Psoas muscle (tissue), 8 donors: ENCODE measurements around the gene MUCL3. TPM values are rescaled to one million over a fixed set of nuclear protein-coding genes. Genes with fewer than 3 reads are reported as not detected.

Source experiments
- ATAC-seq, 4 donors: fragments of 200-7000 bp; cut with Tn5 transposase; one replicate each; pipeline ENCODE4 v1.9.1; 2020; ENCODE audit warnings: moderate library complexity in 3 of 4, mild to moderate bottlenecking in 2 of 4
- DNase-seq, 2 donors: peaks; one replicate each; pipeline ENCODE4 v3.0.0-alpha.2; 2020
- H3K27ac ChIP-seq: fragments of 200-600 bp; one replicate; pipeline ENCODE4 v1.8.0; 2022
- H3K27me3 ChIP-seq, 3 donors: fragments of 200-600 bp in 1 of 3; one replicate each; pipeline versions ENCODE4 v1.6.1 to v1.8.0; 2013 to 2022; ENCODE audit warnings: low read length in 2 of 3, mild to moderate bottlenecking in 2 of 3, moderate library complexity in 1 of 3; ENCODE audit not compliant: insufficient read depth in 3 of 3
- H3K36me3 ChIP-seq, 2 donors: fragments of 200-600 bp in 1 of 2; one replicate each; pipeline versions ENCODE4 v1.6.1 to v1.8.0; 2013 to 2022; ENCODE audit warnings: low read depth in 1 of 2, mild to moderate bottlenecking in 1 of 2, moderate library complexity in 1 of 2; ENCODE audit not compliant: insufficient read depth in 1 of 2
- H3K4me1 ChIP-seq: fragments of 200-600 bp; one replicate; pipeline ENCODE4 v1.8.0; 2022
- H3K4me3 ChIP-seq: fragments of 200-600 bp; one replicate; pipeline ENCODE4 v1.8.0; 2022; ENCODE audit warnings: mild to moderate bottlenecking
- H3K9me3 ChIP-seq: fragments of 200-600 bp; one replicate; pipeline ENCODE4 v1.8.0; 2022
- CTCF ChIP-seq: fragments of 200-600 bp; IDR thresholded peaks from one replicate; pipeline ENCODE4 v1.8.0; 2022; ENCODE audit warnings: antibody characterized with exemption
- WGBS, 3 donors: extraction: QIAGEN DNeasy Blood & Tissue Kit; methylation state at CpG; one replicate each; pipeline versions ENCODE4 v1.1.6 to v1.1.7; 2013; 5-methylcytosine and 5-hydroxymethylcytosine counted together
- intact Hi-C, 2 donors: fragments of 100-400 bp; cut with DNase I; formaldehyde crosslinking; loops; one replicate each; pipeline versions ENCODE4 v1.11.0 to v1.14.2; 2022
- polyA plus RNA-seq, 3 donors: library from polyadenylated mRNA; stranded (reverse); fragments of 200-250 nt; gene quantifications; one replicate each; pipeline ENCODE4 v1.2.3, GENCODE V29; 2013
- total RNA-seq, 4 donors: library from RNA; stranded (reverse); fragmentation: NEBNext Ultra II Directional in 2 of 4; extraction: Animal tissue kit (Norgen Biotek cat#: 25700) in 2 of 4; gene quantifications; one replicate each; pipeline versions ENCODE4 v1.2.1 to v1.2.4, GENCODE V29; 2021 to 2023
- donor health status: healthy with polysubstance abuse.
- donor health status: DM: no; HTN: no; CAD: no; lungs with moderate emphysema.
- donor health status: Bipolar disorder and iron deficiency.
- donor health status: healthy.
- donor health status: DM: yes; HTN: yes; CAD: no.
- donor health status: DM: no; HTN: no; CAD: no.
- donor health status: DM: no; HTN: no; CAD: no.
- donor health status: DM: yes; HTN: yes; CAD: no.

The MUCL3 gene
- total and polyA plus RNA-seq, 7 donors: not detected

GRCh38 chr6:30938730-30939129 is 2.0 kb upstream of the MUCL3 start:
- DNase-seq (no peak), ATAC-seq (no peak)
- no peaks in the 10 kb centered on the region for H3K9me3 ChIP-seq
- no peaks in the 10 kb centered on the region for H3K4me1 ChIP-seq
- intact Hi-C loops: loop anchor here in 1 of 2 donors (5.0 kb wide), 1 partner anchor 109 kb away; no protein-coding TSS in a partner anchor
- TF ChIP-seq CTCF: no peak
- peaks cover 0 to 20% (median 6%) of the 10 kb centered on the region in 3 donors for H3K27me3 ChIP-seq
- no peaks in the 10 kb centered on the region for H3K36me3 ChIP-seq
- no peak overlapping the region for H3K27ac ChIP-seq
- WGBS, 3 donors: 67 to 76% (median 71%) methylated on average over 4 of the region's 4 CpGs
- no peak overlapping the region for H3K4me3 ChIP-seq

- ATAC-seq: no peak
- intact Hi-C loops: loop anchor here in 1 of 2 donors (5.0 kb wide), 1 partner anchor 108 kb away; no protein-coding TSS in a partner anchor
- WGBS, 3 donors: 51 to 57% (median 55%) methylated on average over 3 of the region's 3 CpGs
- Histone ChIP-seq H3K9me3 (no peaks in the 10 kb centered on the region), H3K4me3 (no peak overlapping the region), H3K36me3 (no peaks in the 10 kb centered on the region), H3K4me1 (no peaks in the 10 kb centered on the region), H3K27me3 (peaks cover 0 to 24% (median 6%) of the 10 kb centered on the region in 3 donors), H3K27ac (no peak overlapping the region)
- DNase-seq: no peak
- TF ChIP-seq CTCF: no peak
Observed at GRCh38 chr6:30939473-30939872, 1.3 kb upstream of the MUCL3 start.

GRCh38 chr6:30942338-30943060 is 1.7 kb downstream of the MUCL3 start:
- intact Hi-C loops: no loop called here

GRCh38 chr6:30944051-30944450 is 3.3 kb downstream of the MUCL3 start:
- no peak for TF ChIP-seq CTCF
- Histone ChIP-seq H3K27ac (no peak overlapping the region), H3K36me3 (no peaks in the 10 kb centered on the region), H3K4me3 (no peak overlapping the region), H3K9me3 (no peaks in the 10 kb centered on the region), H3K4me1 (no peaks in the 10 kb centered on the region), H3K27me3 (peaks cover 0 to 24% (median 6%) of the 10 kb centered on the region in 3 donors)
- 87 to 91% (median 88%) methylated on average over 4 of the region's 4 CpGs for WGBS, 3 donors
- no peak for ATAC-seq
- no peak for DNase-seq
- intact Hi-C loops: no loop called here

More at GRCh38 chr6:30942338-30943060, 1.7 kb downstream of the MUCL3 start:
- peaks cover 0 to 24% (median 6%) of the 10 kb centered on the region in 3 donors for H3K27me3 ChIP-seq
- peak; percentile 57 to 85 (median 76) for ATAC-seq
- H3K4me3 ChIP-seq: no peak overlapping the region
- no peak overlapping the region for H3K27ac ChIP-seq
- no peaks in the 10 kb centered on the region for H3K36me3 ChIP-seq
- TF ChIP-seq CTCF: peak; percentile 31
- peak; percentile 70 to 80 for DNase-seq
- no peaks in the 10 kb centered on the region for H3K4me1 ChIP-seq
- 11 to 14% (median 14%) methylated on average over 15 of the region's 15 CpGs for WGBS, 3 donors
- no peaks in the 10 kb centered on the region for H3K9me3 ChIP-seq
